ENCODE results near the gene MED26.

MED26 gene

DNA sequence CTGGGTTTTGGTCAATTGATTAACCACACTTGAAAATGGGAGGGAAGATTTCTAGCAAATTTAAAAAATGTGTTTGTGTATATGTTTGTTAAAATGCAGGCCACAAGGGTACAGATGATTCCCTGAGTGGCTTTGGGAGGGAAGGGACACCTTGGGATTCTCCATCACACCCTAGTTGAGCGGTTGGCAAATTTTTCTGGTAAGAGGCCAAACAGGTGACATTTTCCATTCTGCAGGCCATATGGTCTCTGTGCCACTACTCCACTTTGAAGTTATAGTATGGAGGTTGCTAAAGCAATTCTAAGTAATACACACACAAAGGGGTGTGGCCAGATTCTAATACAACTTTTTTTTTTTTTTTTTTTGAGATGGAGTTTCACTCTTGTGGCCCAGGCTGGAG is 12.9 kb upstream of the MED26 start:
- Histone ChIP-seq H3K4me3 (ENCODE audit: low read depth, low read length) (no peak overlapping the region), H3K36me3 (ENCODE audit: control insufficient read depth in 2 of 2, insufficient read depth in 1 of 2, low read length in 2 of 2) (peaks cover 48 to 54% of the 10 kb centered on the region in 2 experiments; a peak in 2 of 3 replicates), H3K4me1 (ENCODE audit: control insufficient read depth, insufficient read depth, low read length) (no peaks in the 10 kb centered on the region), H3K27ac (ENCODE audit: extremely low read depth, low read depth, low read length) (no peak overlapping the region), H3K9me3 (ENCODE audit: control insufficient read depth, insufficient read depth, low read depth, low read length) (no peaks in the 10 kb centered on the region)
- POLR2A ChIA-PET = no interaction called here
- TF ChIP-seq, protein P1, sequence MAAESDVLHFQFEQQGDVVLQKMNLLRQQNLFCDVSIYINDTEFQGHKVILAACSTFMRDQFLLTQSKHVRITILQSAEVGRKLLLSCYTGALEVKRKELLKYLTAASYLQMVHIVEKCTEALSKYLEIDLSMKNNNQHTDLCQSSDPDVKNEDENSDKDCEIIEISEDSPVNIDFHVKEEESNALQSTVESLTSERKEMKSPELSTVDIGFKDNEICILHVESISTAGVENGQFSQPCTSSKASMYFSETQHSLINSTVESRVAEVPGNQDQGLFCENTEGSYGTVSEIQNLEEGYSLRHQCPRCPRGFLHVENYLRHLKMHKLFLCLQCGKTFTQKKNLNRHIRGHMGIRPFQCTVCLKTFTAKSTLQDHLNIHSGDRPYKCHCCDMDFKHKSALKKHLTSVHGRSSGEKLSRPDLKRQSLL (tag by site-specific recombination; IDR thresholded peaks at IDR 0.05) = no peak
- TF ChIP-seq, protein P2, sequence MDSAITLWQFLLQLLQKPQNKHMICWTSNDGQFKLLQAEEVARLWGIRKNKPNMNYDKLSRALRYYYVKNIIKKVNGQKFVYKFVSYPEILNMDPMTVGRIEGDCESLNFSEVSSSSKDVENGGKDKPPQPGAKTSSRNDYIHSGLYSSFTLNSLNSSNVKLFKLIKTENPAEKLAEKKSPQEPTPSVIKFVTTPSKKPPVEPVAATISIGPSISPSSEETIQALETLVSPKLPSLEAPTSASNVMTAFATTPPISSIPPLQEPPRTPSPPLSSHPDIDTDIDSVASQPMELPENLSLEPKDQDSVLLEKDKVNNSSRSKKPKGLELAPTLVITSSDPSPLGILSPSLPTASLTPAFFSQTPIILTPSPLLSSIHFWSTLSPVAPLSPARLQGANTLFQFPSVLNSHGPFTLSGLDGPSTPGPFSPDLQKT (IDR thresholded peaks at IDR 0.05; ENCODE audit: borderline replicate concordance, low read depth, low read length) = no peak
- TF ChIP-seq ZNF701 (tag by site-specific recombination; IDR thresholded peaks at IDR 0.05) (no peak), ZBTB1 (tag by site-specific recombination; IDR thresholded peaks at IDR 0.05) (no peak), ZNF623 (tag by site-specific recombination; IDR thresholded peaks at IDR 0.05) (no peak), TCF7L2 (IDR thresholded peaks at IDR 0.05; ENCODE audit: borderline replicate concordance, low read depth, low read length) (no peak), ZNF48 (tag by site-specific recombination; IDR thresholded peaks at IDR 0.05) (no peak), ZNF660 (tag by site-specific recombination; IDR thresholded peaks at IDR 0.05) (no peak), BCL11A (tag by site-specific recombination; IDR thresholded peaks at IDR 0.05; ENCODE audit: low read depth) (no peak)
- TF ChIP-seq, protein P3, sequence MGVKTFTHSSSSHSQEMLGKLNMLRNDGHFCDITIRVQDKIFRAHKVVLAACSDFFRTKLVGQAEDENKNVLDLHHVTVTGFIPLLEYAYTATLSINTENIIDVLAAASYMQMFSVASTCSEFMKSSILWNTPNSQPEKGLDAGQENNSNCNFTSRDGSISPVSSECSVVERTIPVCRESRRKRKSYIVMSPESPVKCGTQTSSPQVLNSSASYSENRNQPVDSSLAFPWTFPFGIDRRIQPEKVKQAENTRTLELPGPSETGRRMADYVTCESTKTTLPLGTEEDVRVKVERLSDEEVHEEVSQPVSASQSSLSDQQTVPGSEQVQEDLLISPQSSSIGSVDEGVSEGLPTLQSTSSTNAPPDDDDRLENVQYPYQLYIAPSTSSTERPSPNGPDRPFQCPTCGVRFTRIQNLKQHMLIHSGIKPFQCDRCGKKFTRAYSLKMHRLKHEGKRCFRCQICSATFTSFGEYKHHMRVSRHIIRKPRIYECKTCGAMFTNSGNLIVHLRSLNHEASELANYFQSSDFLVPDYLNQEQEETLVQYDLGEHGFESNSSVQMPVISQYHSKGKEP (tag by site-specific recombination; IDR thresholded peaks at IDR 0.05) = no peak
- CTCF ChIA-PET = no interaction called here

DNA sequence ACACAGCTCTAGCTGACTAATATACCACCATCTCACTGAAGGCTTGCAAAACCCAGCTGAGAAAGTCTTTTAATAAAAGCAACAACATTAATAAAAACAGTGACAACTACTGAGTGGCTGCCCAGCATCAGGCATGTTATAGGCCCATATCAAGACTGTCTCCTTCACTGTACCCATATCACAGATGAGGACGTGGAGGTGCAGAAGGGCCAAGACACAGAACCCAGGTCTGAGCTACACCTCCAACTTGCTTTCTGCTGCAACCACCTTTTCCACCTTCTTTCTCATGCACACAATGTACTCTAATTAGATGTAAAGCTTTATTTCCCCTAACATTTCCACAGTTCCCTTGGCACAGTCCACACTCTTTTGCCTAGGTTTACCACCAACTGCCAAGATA is 10.7 kb upstream of the MED26 start:
- POLR2A ChIA-PET = interaction anchor here (1.7 to 2.3 kb wide), 2 partner anchors 10 to 21 kb away, joined by 7 to 11 read pairs; partner anchors contain the start of gene MED26
- Histone ChIP-seq H3K27ac (ENCODE audit: extremely low read depth, low read depth, low read length) (no peak overlapping the region), H3K9me3 (ENCODE audit: control insufficient read depth, insufficient read depth, low read depth, low read length) (no peaks in the 10 kb centered on the region), H3K4me3 (ENCODE audit: low read depth, low read length) (no peak overlapping the region), H3K36me3 (ENCODE audit: control insufficient read depth in 2 of 2, insufficient read depth in 1 of 2, low read length in 2 of 2) (peaks cover 32 to 41% of the 10 kb centered on the region in 2 experiments; a peak in 2 of 3 replicates), H3K4me1 (ENCODE audit: control insufficient read depth, insufficient read depth, low read length) (no peaks in the 10 kb centered on the region)
- CTCF ChIA-PET = interaction anchor here (0.5 to 0.6 kb wide), 3 partner anchors 95 to 694 kb away, joined by 3 to 4 read pairs (median 3); no protein-coding TSS in a partner anchor
- TF ChIP-seq ZNF664 (tag by site-specific recombination; IDR thresholded peaks at IDR 0.05) (no peak), ZNF350 (tag by site-specific recombination; IDR thresholded peaks at IDR 0.05) (no peak), ZNF292 (tag by site-specific recombination; IDR thresholded peaks at IDR 0.05; ENCODE audit: borderline replicate concordance, low read depth) (no peak), ZNF670 (tag by site-specific recombination; IDR thresholded peaks at IDR 0.05; ENCODE audit: low read depth) (no peak)
- TF ChIP-seq, protein P4, sequence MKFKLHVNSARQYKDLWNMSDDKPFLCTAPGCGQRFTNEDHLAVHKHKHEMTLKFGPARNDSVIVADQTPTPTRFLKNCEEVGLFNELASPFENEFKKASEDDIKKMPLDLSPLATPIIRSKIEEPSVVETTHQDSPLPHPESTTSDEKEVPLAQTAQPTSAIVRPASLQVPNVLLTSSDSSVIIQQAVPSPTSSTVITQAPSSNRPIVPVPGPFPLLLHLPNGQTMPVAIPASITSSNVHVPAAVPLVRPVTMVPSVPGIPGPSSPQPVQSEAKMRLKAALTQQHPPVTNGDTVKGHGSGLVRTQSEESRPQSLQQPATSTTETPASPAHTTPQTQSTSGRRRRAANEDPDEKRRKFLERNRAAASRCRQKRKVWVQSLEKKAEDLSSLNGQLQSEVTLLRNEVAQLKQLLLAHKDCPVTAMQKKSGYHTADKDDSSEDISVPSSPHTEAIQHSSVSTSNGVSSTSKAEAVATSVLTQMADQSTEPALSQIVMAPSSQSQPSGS (tag by site-specific recombination; IDR thresholded peaks at IDR 0.05; ENCODE audit: low read depth) = no peak
- TF ChIP-seq, protein P5, sequence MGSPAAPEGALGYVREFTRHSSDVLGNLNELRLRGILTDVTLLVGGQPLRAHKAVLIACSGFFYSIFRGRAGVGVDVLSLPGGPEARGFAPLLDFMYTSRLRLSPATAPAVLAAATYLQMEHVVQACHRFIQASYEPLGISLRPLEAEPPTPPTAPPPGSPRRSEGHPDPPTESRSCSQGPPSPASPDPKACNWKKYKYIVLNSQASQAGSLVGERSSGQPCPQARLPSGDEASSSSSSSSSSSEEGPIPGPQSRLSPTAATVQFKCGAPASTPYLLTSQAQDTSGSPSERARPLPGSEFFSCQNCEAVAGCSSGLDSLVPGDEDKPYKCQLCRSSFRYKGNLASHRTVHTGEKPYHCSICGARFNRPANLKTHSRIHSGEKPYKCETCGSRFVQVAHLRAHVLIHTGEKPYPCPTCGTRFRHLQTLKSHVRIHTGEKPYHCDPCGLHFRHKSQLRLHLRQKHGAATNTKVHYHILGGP (tag by site-specific recombination; IDR thresholded peaks at IDR 0.05) = no peak
- TF ChIP-seq, protein P6, sequence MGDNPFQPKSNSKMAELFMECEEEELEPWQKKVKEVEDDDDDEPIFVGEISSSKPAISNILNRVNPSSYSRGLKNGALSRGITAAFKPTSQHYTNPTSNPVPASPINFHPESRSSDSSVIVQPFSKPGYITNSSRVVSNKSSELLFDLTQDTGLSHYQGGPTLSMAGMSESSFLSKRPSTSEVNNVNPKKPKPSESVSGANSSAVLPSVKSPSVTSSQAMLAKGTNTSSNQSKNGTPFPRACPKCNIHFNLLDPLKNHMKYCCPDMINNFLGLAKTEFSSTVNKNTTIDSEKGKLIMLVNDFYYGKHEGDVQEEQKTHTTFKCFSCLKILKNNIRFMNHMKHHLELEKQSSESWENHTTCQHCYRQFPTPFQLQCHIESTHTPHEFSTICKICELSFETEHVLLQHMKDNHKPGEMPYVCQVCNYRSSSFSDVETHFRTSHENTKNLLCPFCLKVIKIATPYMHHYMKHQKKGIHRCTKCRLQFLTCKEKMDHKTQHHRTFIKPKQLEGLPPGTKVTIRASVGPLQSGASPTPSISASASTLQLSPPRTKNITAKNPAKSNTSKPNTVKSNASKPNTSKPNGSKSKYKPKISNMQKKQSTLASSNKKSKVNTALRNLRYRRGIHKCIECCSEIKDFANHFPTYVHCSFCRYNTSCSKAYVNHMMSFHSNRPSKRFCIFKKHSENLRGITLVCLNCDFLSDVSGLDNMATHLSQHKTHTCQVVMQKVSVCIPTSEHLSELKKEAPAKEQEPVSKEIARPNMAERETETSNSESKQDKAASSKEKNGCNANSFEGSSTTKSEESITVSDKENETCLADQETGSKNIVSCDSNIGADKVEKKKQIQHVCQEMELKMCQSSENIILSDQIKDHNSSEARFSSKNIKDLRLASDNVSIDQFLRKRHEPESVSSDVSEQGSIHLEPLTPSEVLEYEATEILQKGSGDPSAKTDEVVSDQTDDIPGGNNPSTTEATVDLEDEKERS (tag by site-specific recombination; IDR thresholded peaks at IDR 0.05) = no peak

All from HEK293 (cell line).